Common myeloid progenitor, CD34-positive (primary cell): Measurements from ENCODE around the gene MSH3.

Experiments
- CTCF ChIA-PET: fragments of 350-600 bp; sonication (Branson Sonifier 250); formaldehyde crosslinking; loops from one replicate; lab custom pipeline; 2021; ENCODE audit warnings: antibody characterized with exemption; lab: Charles Lee
- POLR2A ChIA-PET: fragments of 350-600 bp; sonication (Branson Sonifier 250); formaldehyde crosslinking; loops from one replicate; lab custom pipeline; 2021; ENCODE audit warnings: antibody characterized with exemption; lab: Charles Lee
- DNase-seq, 3 donors: peaks; one replicate each; pipeline versions ENCODE4 v3.0.0 to v3.0.0-alpha.2; 2013
- H3K27ac ChIP-seq, 2 experiments: 1 replicate in 1 of 2; 2 replicates in 1 of 2; pipeline ENCODE4 v1.7.0; 2013; ENCODE audit warnings: inconsistent platforms in 2 of 2, low read length in 2 of 2, mild to moderate bottlenecking in 2 of 2, low read depth in 1 of 2, moderate library complexity in 1 of 2; ENCODE audit not compliant: severe bottlenecking in 2 of 2, insufficient read depth in 1 of 2, poor library complexity in 1 of 2
- H3K27me3 ChIP-seq, 5 experiments: replicated peaks in 2 of 5; 1 replicate in 3 of 5; 2 replicates in 2 of 5; pipeline versions ENCODE4 v1.6.1 to v1.7.0; 2013; ENCODE audit warnings: low read length in 4 of 5, mild to moderate bottlenecking in 2 of 5, moderate library complexity in 2 of 5, inconsistent platforms in 1 of 5; ENCODE audit not compliant: insufficient read depth in 5 of 5, control insufficient read depth in 4 of 5
- H3K36me3 ChIP-seq, 4 experiments: 1 replicate in 2 of 4; 2 replicates in 2 of 4; pipeline versions ENCODE4 v1.6.1 to v1.7.0; 2013; ENCODE audit warnings: low read length in 3 of 4, control low read depth in 1 of 4, mild to moderate bottlenecking in 1 of 4; ENCODE audit not compliant: control insufficient read depth in 4 of 4, insufficient read depth in 4 of 4
- H3K4me1 ChIP-seq, 4 experiments: 1 replicate in 3 of 4; 2 replicates in 1 of 4; pipeline versions ENCODE4 v1.6.1 to v1.7.1; 2013; ENCODE audit warnings: low read length in 3 of 4, mild to moderate bottlenecking in 3 of 4, control low read depth in 1 of 4, inconsistent platforms in 1 of 4, moderate library complexity in 1 of 4; ENCODE audit not compliant: control insufficient read depth in 4 of 4, insufficient read depth in 4 of 4; ENCODE audit errors: control extremely low read depth in 1 of 4
- H3K4me3 ChIP-seq, 7 experiments: 1 replicate in 4 of 7; 2 replicates in 3 of 7; pipeline versions ENCODE4 v1.5.1 to v1.7.0; 2013; ENCODE audit warnings: mild to moderate bottlenecking in 7 of 7, low read length in 6 of 7, moderate library complexity in 6 of 7, inconsistent platforms in 2 of 7, low read depth in 2 of 7, control low read depth in 1 of 7; ENCODE audit not compliant: insufficient read depth in 4 of 7, control insufficient read depth in 1 of 7; ENCODE audit errors: extremely low read depth in 1 of 7
- H3K9me3 ChIP-seq, 5 experiments: 1 replicate in 4 of 5; 2 replicates in 1 of 5; pipeline versions ENCODE4 v1.6.1 to v1.7.1; 2013; ENCODE audit warnings: low read length in 4 of 5, mild to moderate bottlenecking in 2 of 5, inconsistent platforms in 1 of 5, low read depth in 1 of 5, moderate library complexity in 1 of 5; ENCODE audit not compliant: control insufficient read depth in 4 of 5, insufficient read depth in 2 of 5; ENCODE audit errors: control extremely low read depth in 1 of 5
- WGBS: methylation state at CpG from one replicate; pipeline ENCODE4 v1.1.5; 2013; ENCODE audit not compliant: insufficient coverage; 5-methylcytosine and 5-hydroxymethylcytosine counted together

Gene MSH3

GRCh38 chr5:80689627-80690026 lies 35.2 kb downstream of the MSH3 start:
- H3K4me1 ChIP-seq = no peaks in the 10 kb centered on the region
- ChIA-PET CTCF (interaction anchor here (0.9 to 7.4 kb wide), 4 partner anchors 11 to 476 kb away, joined by 3 to 51 read pairs (median 3); no protein-coding TSS in a partner anchor), POLR2A (no interaction called here)
- DNase-seq = no peak
- H3K36me3 ChIP-seq = peaks cover 0 to 2% (median 0%) of the 10 kb centered on the region in 4 experiments
- no peaks in the 10 kb centered on the region for H3K27me3 ChIP-seq
- H3K4me3 ChIP-seq = no peak overlapping the region
- H3K9me3 ChIP-seq = no peaks in the 10 kb centered on the region
- 74% methylated on average over 2 of the region's 4 CpGs for WGBS
- H3K27ac ChIP-seq = no peak overlapping the region

- 90% methylated on average over 3 of the region's 3 CpGs for WGBS
- CTCF ChIA-PET = interaction anchor here (2.2 kb wide), 1 partner anchor 500 kb away, joined by 4 read pairs; no protein-coding TSS in a partner anchor
- DNase-seq = no peak
These were observed 41.2 kb downstream of the MSH3 start for GRCh38 chr5:80695666-80696065.

GRCh38 chr5:80696450-80696849 lies 42.0 kb downstream of the MSH3 start:
- 100% methylated on average over 1 of the region's 3 CpGs for WGBS
- H3K36me3 ChIP-seq = peaks cover 0 to 9% (median 4%) of the 10 kb centered on the region in 4 experiments
- ChIA-PET POLR2A (no interaction called here), CTCF (interaction anchor here (0.6 to 1.0 kb wide), 2 partner anchors 415 to 460 kb away, joined by 3 read pairs; no protein-coding TSS in a partner anchor)
- H3K27me3 ChIP-seq = no peaks in the 10 kb centered on the region
- DNase-seq = no peak
- no peak overlapping the region for H3K4me3 ChIP-seq
- no peak overlapping the region for H3K27ac ChIP-seq
- no peaks in the 10 kb centered on the region for H3K4me1 ChIP-seq
- no peaks in the 10 kb centered on the region for H3K9me3 ChIP-seq

More at GRCh38 chr5:80695666-80696065, 41.2 kb downstream of the MSH3 start:
- POLR2A ChIA-PET = no interaction called here
- Histone ChIP-seq H3K27me3 (no peaks in the 10 kb centered on the region), H3K27ac (no peak overlapping the region), H3K9me3 (no peaks in the 10 kb centered on the region), H3K4me1 (no peaks in the 10 kb centered on the region), H3K36me3 (peaks cover 0 to 9% (median 4%) of the 10 kb centered on the region in 4 experiments), H3K4me3 (no peak overlapping the region)

GRCh38 chr5:80697100-80697499 lies 42.6 kb downstream of the MSH3 start:
- 86% methylated on average over 1 of the region's 3 CpGs for WGBS
- H3K27ac ChIP-seq = no peak overlapping the region
- no peak overlapping the region for H3K4me3 ChIP-seq
- no peak for DNase-seq
- H3K27me3 ChIP-seq = no peaks in the 10 kb centered on the region
- ChIA-PET POLR2A (no interaction called here), CTCF (interaction anchor here (0.6 to 1.0 kb wide), 3 partner anchors 280 to 459 kb away, joined by 3 read pairs; no protein-coding TSS in a partner anchor)
- peaks cover 0 to 10% (median 4%) of the 10 kb centered on the region in 4 experiments for H3K36me3 ChIP-seq
- H3K9me3 ChIP-seq = no peaks in the 10 kb centered on the region
- H3K4me1 ChIP-seq = no peaks in the 10 kb centered on the region

DNA sequence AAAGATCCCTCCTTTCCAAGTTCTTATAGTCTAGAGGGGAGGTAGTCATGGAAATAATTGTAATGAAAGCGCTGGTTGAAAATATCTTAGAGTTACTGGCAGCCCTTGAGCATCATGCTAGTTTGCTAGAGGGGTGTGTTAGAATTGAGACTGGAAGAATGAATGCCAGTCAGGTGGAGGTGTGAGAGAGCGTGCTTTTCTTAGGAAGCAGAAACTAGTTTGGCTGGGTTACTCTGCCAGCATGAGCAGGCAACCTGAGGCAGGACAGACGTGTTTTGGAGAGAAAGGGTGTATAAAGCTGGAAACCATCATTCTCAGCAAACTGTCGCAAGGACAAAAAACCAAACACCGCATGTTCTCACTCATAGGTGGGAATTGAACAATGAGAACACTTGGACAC lies 43.9 kb downstream of the MSH3 start:
- ChIA-PET POLR2A (no interaction called here), CTCF (no interaction called here)
- DNase-seq = no peak
- Histone ChIP-seq H3K9me3 (no peaks in the 10 kb centered on the region), H3K27ac (no peak overlapping the region), H3K4me1 (no peaks in the 10 kb centered on the region), H3K36me3 (peaks cover 0 to 13% (median 6%) of the 10 kb centered on the region in 4 experiments), H3K27me3 (no peaks in the 10 kb centered on the region), H3K4me3 (no peak overlapping the region)
- WGBS = 93% methylated on average over 3 of the region's 5 CpGs

DNA sequence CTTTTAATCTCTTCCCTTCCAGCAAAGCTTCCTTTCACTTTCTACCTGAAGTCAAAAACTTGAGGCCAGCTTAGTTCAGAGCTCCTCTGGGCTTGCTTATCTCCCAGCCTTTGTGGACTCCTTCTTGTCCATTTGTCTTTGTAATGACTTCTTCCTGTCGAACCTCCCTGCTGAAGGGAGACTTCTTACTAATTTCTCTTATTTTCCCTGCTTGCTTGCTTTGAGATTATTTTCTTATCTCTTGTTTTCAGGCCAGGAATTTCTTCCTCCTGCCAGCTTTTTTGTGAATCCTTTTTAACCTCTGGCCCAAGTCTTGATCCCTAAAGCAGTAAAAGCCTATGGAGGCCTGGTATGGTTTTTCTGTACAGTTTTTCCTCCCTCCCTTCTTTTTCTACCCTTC lies 47.1 kb downstream of the MSH3 start:
- ChIA-PET POLR2A (no interaction called here), CTCF (interaction anchor here (1.8 kb wide), 1 partner anchor 20 kb away, joined by 4 read pairs; no protein-coding TSS in a partner anchor)
- Histone ChIP-seq H3K36me3 (peaks cover 2 to 15% (median 6%) of the 10 kb centered on the region in 4 experiments), H3K27ac (no peak overlapping the region), H3K4me3 (no peak overlapping the region), H3K4me1 (no peaks in the 10 kb centered on the region), H3K9me3 (no peaks in the 10 kb centered on the region), H3K27me3 (no peaks in the 10 kb centered on the region)
- WGBS = 33% methylated on average over 1 of the region's 1 CpG
- no peak for DNase-seq

DNA sequence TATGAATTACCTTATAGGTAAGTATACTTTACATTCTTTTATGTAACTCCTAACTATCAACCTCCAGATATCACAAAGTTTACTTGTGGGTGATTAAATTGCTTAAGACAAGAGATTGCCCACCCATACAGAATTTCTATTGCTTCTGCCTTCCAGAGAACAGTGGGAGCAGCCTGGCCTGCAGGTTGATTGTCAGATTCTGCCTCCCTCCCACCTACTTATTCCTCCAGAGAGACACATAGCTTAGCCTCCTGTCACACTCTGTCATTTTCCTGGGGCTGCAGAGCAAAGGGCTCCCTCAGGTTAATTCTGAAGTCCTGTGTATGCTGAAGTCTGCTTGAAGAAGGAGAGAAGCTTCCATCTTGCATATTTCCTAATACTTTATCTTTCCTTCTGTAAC lies 48.8 kb downstream of the MSH3 start:
- Histone ChIP-seq H3K36me3 (peaks cover 2 to 12% (median 9%) of the 10 kb centered on the region in 4 experiments), H3K27me3 (no peaks in the 10 kb centered on the region), H3K4me3 (no peak overlapping the region), H3K4me1 (no peaks in the 10 kb centered on the region), H3K27ac (no peak overlapping the region), H3K9me3 (no peaks in the 10 kb centered on the region)
- POLR2A ChIA-PET = no interaction called here
- no peak for DNase-seq
- CTCF ChIA-PET = interaction anchor here (0.8 kb wide), 1 partner anchor 8 kb away, joined by 5 read pairs; no protein-coding TSS in a partner anchor
